Spleen (tissue), 7 donors: Measurements from ENCODE around the gene DNAJC10.

Source experiments
- CTCF ChIP-seq, 11 experiments: fragments of 200-600 bp in 7 of 11; fragments of 450-650 bp in 4 of 11; sonication (generic) in 4 of 11; IDR thresholded peaks in 8 of 11; conservative IDR thresholded peaks in 3 of 11; 1 replicate in 7 of 11; 2 replicates in 4 of 11; pipeline versions ENCODE4 v1.4.0 to v1.8.0; 2016 to 2021; ENCODE audit warnings: antibody characterized with exemption in 11 of 11, inconsistent platforms in 4 of 11, mild to moderate bottlenecking in 1 of 11
- POLR2AphosphoS5 ChIP-seq, 3 donors: sonication (generic); formaldehyde crosslinking; IDR thresholded peaks; one replicate each; pipeline ENCODE4 v1.5.1; 2017; ENCODE audit warnings: antibody characterized with exemption in 3 of 3
- donor health status: DM: no; HTN: no; CAD: no; lungs with moderate emphysema.
- donor health status: DM: no; HTN: no; CAD: no.
- donor health status: DM: no; HTN: no; CAD: no.

GRCh38 chr2:182732736-182733135, 16.7 kb downstream of the DNAJC10 start:
- TF ChIP-seq CTCF (IDR thresholded peaks at IDR 0.05 in 8 of 11, conservative IDR thresholded peaks at IDR 0.05 in 3 of 11) (no peak), POLR2AphosphoS5 (IDR thresholded peaks at IDR 0.05) (no peak)
